Measurements from ENCODE around the gene CEP57L1.

GRCh38 chr6:109204511-109204910, 109.2 kb downstream of the CEP57L1 start:
- TF ChIP-seq CTCF (IDR thresholded peaks at IDR 0.05; ENCODE audit: low read depth, low read length) = no peak
- TF ChIP-seq POLR2A (IDR thresholded peaks at IDR 0.05; ENCODE audit: extremely low read depth, insufficient read length) = no peak
- TF ChIP-seq MYC (IDR thresholded peaks at IDR 0.05; ENCODE audit: low read depth, low read length) = no peak
- TF ChIP-seq MAX (IDR thresholded peaks at IDR 0.05; ENCODE audit: low read depth, low read length) = no peak
